DND-41 (cell line): Measurements from ENCODE around the gene SPATA46.

ENCODE experiments used
- CTCF ChIP-seq: IDR thresholded peaks from 2 replicates; pipeline ENCODE4 v1.5.1; 2012; ENCODE audit warnings: borderline replicate concordance, low read length, moderate library complexity, mild to moderate bottlenecking; ENCODE audit not compliant: poor library complexity, severe bottlenecking; ENCODE audit errors: extremely low read depth
- EZH2 ChIP-seq: IDR thresholded peaks from 3 replicates; pipeline ENCODE4 v1.6.1; 2012; ENCODE audit warnings: borderline replicate concordance, low read depth, mild to moderate bottlenecking, moderate library complexity, low read length, inconsistent platforms; ENCODE audit not compliant: severe bottlenecking

DNA sequence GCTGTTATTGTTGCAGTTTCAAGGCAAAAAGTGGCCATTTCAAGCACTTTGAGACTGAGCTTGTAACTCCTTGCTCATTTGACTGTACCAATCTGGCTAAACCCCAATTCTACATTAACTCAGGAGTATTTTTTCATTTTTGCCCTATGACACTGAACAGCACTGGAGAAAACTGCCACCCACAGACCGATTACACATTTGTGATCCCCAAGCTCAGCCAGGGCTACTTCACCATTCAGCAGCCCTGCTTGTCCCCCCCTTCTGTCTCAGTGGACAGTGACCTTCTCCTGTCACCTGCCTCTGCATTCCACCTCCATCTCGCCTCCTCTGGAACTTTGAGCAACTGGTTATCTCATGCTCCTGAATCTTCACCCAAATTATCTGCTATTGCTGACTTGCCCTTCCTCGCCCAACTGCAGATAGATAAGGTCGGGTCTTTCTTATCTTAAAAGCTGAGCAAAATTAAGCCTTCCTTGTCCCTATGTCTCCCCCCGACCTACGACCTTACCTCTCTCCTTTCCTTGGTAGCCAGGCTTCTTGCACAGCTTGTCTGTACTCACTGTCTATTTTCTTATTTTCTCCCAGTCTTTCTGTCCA, 25.3 kb downstream of the SPATA46 start:
- TF ChIP-seq CTCF (no peak), EZH2 (no peak)
